GM23338 (cell line): ENCODE results near the gene PRPF19. TPM values are rescaled to one million over a fixed set of nuclear protein-coding genes. Genes with fewer than 3 reads are reported as not detected.
A peak's percentile ranks its signal among the peaks of the same experiment; 100 is the strongest.

ENCODE experiments used
- ATAC-seq: fragments of 200-7000 bp; cut with Tn5 transposase; 3 replicates; pipeline ENCODE4 v1.9.1; 2020
- DNase-seq: peaks from one replicate; pipeline ENCODE4 v3.0.0-alpha.2; 2015; ENCODE audit warnings: low spot score
- H2AFZ ChIP-seq: fragments of 200-600 bp; sonication (generic); 2 replicates; pipeline ENCODE4 v1.8.0; 2016; ENCODE audit warnings: antibody characterized with exemption, mild to moderate bottlenecking, moderate library complexity
- H3F3A ChIP-seq: fragments of 200-600 bp; sonication (generic); replicated peaks from 2 replicates; pipeline ENCODE4 v1.8.0; 2017; ENCODE audit warnings: antibody characterized with exemption, mixed run types, low read depth
- H3K27ac ChIP-seq: fragments of 200-600 bp; sonication (generic); 2 replicates; pipeline ENCODE4 v1.6.1; 2016; ENCODE audit warnings: low read depth
- H3K27me3 ChIP-seq: fragments of 200-600 bp; sonication (generic); 2 replicates; pipeline ENCODE4 v1.8.0; 2016; ENCODE audit warnings: mild to moderate bottlenecking, mixed run types, moderate library complexity; ENCODE audit not compliant: insufficient read depth
- H3K36me3 ChIP-seq: fragments of 200-600 bp; sonication (generic); 2 replicates; pipeline ENCODE4 v1.8.0; 2016; ENCODE audit warnings: mild to moderate bottlenecking; ENCODE audit not compliant: insufficient read depth
- H3K4me1 ChIP-seq: fragments of 200-600 bp; sonication (generic); 2 replicates; pipeline ENCODE4 v1.8.0; 2016; ENCODE audit warnings: mild to moderate bottlenecking, moderate library complexity; ENCODE audit not compliant: insufficient read depth
- H3K4me2 ChIP-seq: fragments of 200-600 bp; sonication (generic); 2 replicates; pipeline ENCODE4 v1.7.1; 2017; ENCODE audit warnings: mixed run types
- H3K4me3 ChIP-seq: fragments of 200-600 bp; sonication (generic); 2 replicates; pipeline ENCODE4 v1.6.1; 2016; ENCODE audit warnings: mixed run types
- H3K79me2 ChIP-seq: fragments of 200-600 bp; sonication (generic); replicated peaks from 2 replicates; pipeline ENCODE4 v1.8.0; 2017; ENCODE audit warnings: mild to moderate bottlenecking; ENCODE audit not compliant: insufficient read depth
- H3K9me2 ChIP-seq: fragments of 200-600 bp; sonication (generic); 2 replicates; pipeline ENCODE4 v1.8.0; 2017; ENCODE audit not compliant: insufficient read depth
- H4K20me1 ChIP-seq: fragments of 200-600 bp; sonication (generic); replicated peaks from 2 replicates; pipeline ENCODE4 v1.8.0; 2017; ENCODE audit warnings: mild to moderate bottlenecking; ENCODE audit not compliant: insufficient read depth
- H3K27ac Mint-ChIP-seq: 2 replicates; pipeline ENCODE4 v1.8.0; 2020; ENCODE audit warnings: inconsistent platforms, mild to moderate bottlenecking, moderate library complexity, mixed read lengths
- H3K27me3 Mint-ChIP-seq: 3 replicates; pipeline ENCODE4 v1.8.0; 2022; ENCODE audit warnings: low read depth, mild to moderate bottlenecking, moderate library complexity, mixed read lengths, inconsistent platforms; ENCODE audit not compliant: insufficient read depth, poor library complexity
- H3K36me3 Mint-ChIP-seq: 3 replicates; pipeline ENCODE4 v1.8.0; 2021; ENCODE audit warnings: low read depth, mild to moderate bottlenecking, inconsistent platforms, moderate library complexity, mixed read lengths
- H3K4me1 Mint-ChIP-seq: 3 replicates; pipeline ENCODE4 v1.8.0; 2020; ENCODE audit warnings: mild to moderate bottlenecking, inconsistent platforms, mixed read lengths
- H3K4me3 Mint-ChIP-seq: 3 replicates; pipeline ENCODE4 v1.8.0; 2021; ENCODE audit warnings: moderate library complexity, mild to moderate bottlenecking, inconsistent platforms, mixed read lengths
- H3K9me3 Mint-ChIP-seq: 3 replicates; pipeline ENCODE4 v1.8.0; 2020; ENCODE audit warnings: moderate library complexity, mild to moderate bottlenecking, inconsistent platforms, mixed read lengths
- CTCF ChIP-seq, 2 experiments: fragments of 200-600 bp in 1 of 2; sonication (generic) in 1 of 2; conservative IDR thresholded peaks; 2 replicates each; pipeline versions ENCODE4 v1.5.1 to v1.6.1; 2016 to 2017; ENCODE audit warnings: antibody characterized with exemption in 2 of 2, low read depth in 2 of 2, mild to moderate bottlenecking in 2 of 2, moderate library complexity in 1 of 2
- ETS1 ChIP-seq: IDR thresholded peaks from 2 replicates; pipeline ENCODE4 v1.6.1; 2016; ENCODE audit warnings: antibody characterized with exemption
- EZH2 ChIP-seq: fragments of 200-600 bp; sonication (generic); IDR thresholded peaks from one replicate; pipeline ENCODE4 v1.8.0; 2017; ENCODE audit warnings: antibody characterized with exemption, mild to moderate bottlenecking, low read depth; ENCODE audit not compliant: unreplicated experiment
- EZH2phosphoT487 ChIP-seq: fragments of 200-600 bp; sonication (generic); IDR thresholded peaks from one replicate; pipeline ENCODE4 v1.8.1; 2018; ENCODE audit warnings: antibody characterized with exemption; ENCODE audit not compliant: unreplicated experiment
- JUNB ChIP-seq: IDR thresholded peaks from one replicate; pipeline ENCODE4 v1.6.1; 2016; ENCODE audit warnings: antibody characterized with exemption; ENCODE audit not compliant: unreplicated experiment
- NANOG ChIP-seq: IDR thresholded peaks from 2 replicates; pipeline ENCODE4 v1.6.1; 2016; ENCODE audit warnings: antibody characterized with exemption, borderline replicate concordance
- POLR2AphosphoS5 ChIP-seq: IDR thresholded peaks from 2 replicates; pipeline ENCODE4 v1.6.1; 2016; ENCODE audit warnings: antibody characterized with exemption, low read depth
- REST ChIP-seq: IDR thresholded peaks from one replicate; pipeline ENCODE4 v1.6.1; 2018; ENCODE audit warnings: antibody characterized with exemption; ENCODE audit not compliant: unreplicated experiment
- ZNF114 ChIP-seq: fragments of 250-450 bp; sonication (Bioruptor Pico); IDR thresholded peaks from 2 replicates; pipeline ENCODE4 v1.5.0; 2020; ENCODE audit warnings: mild to moderate bottlenecking, moderate library complexity
- ZNF331 ChIP-seq: fragments of 250-450 bp; sonication (Bioruptor Pico); IDR thresholded peaks from 2 replicates; pipeline ENCODE4 v1.5.0; 2020; ENCODE audit warnings: low read depth, mild to moderate bottlenecking, moderate library complexity
- ZNF462 ChIP-seq: fragments of 250-450 bp; sonication (Bioruptor Pico); IDR thresholded peaks from 2 replicates; pipeline ENCODE4 v1.5.0; 2020; ENCODE audit warnings: mild to moderate bottlenecking, moderate library complexity
- polyA plus RNA-seq: library from polyadenylated mRNA; unstranded; fragments of >200 nt; fragmentation: Nextera tagmentation; extraction: Ambion mirVana; gene quantifications from 2 replicates; pipeline ENCODE4 v1.2.1, GENCODE V29; 2016
- total RNA-seq: library from RNA; depleted of rRNA; stranded (reverse); fragments of >200 nt; shearing (Covaris generic); gene quantifications from 2 replicates; pipeline ENCODE4 v1.2.3, GENCODE V29; 2014

PRPF19 gene
- total and polyA plus RNA-seq, 2 experiments from 2014 or later: 153 to 161 TPM

- TF ChIP-seq ZNF462: no peak
- no peak for TF ChIP-seq JUNB
- TF ChIP-seq ETS1: no peak
- TF ChIP-seq ZNF114: no peak
- TF ChIP-seq ZNF331: no peak
- TF ChIP-seq EZH2phosphoT487: no peak
Observed at GRCh38 chr11:60933416-60934123, 27.2 kb upstream of the PRPF19 start (continued).

GRCh38 chr11:60932605-60933356 is 26.4 kb upstream of the PRPF19 start:
- Histone ChIP-seq H3K36me3 (0 out of 2 replicates have a peak, but pooled peaks cover 6% of the 10 kb centered on the region), H3K4me1 (no peaks in the 10 kb centered on the region), H3K4me3 (no peak overlapping the region), H2AFZ (no peak overlapping the region), H3K27me3 (no peaks in the 10 kb centered on the region), H3K4me2 (no peak overlapping the region), H3K79me2 (no peaks in the 10 kb centered on the region), H4K20me1 (peaks cover 4% of the 10 kb centered on the region; the same call in 1 of the 2 replicates), H3K27ac (no peak overlapping the region), H3K9me2 (no peaks in the 10 kb centered on the region), H3F3A (no peaks in the 10 kb centered on the region)
- peak; percentile 38 for ATAC-seq
- Mint-ChIP-seq H3K27ac (no peak overlapping the region), H3K9me3 (no peaks in the 10 kb centered on the region), H3K36me3 (peaks cover 48% of the 10 kb centered on the region), H3K27me3 (peaks cover 2% of the 10 kb centered on the region), H3K4me1 (0 out of 3 replicates have a peak, but pooled peaks cover 8% of the 10 kb centered on the region), H3K4me3 (no peak overlapping the region)
- DNase-seq: no peak
- TF ChIP-seq ZNF331 (no peak), REST (no peak), EZH2 (no peak), JUNB (no peak), CTCF (conservative IDR thresholded peaks at IDR 0.05; ENCODE audit: low read depth in 2 of 2) (no peak), NANOG (no peak), POLR2AphosphoS5 (no peak)
